Right forelimb (tissue), 1 donor: ENCODE measurements around the gene DRD5.
"Not testable (repeated sequence)": the region's sequence is repeated elsewhere in the genome, so short reads cannot be mapped to it uniquely, and the experiment has no call there.

Experiments used
- DNase-seq: peaks from one replicate; pipeline ENCODE4 v3.0.0-alpha.2; 2018

The DRD5 gene

DNA sequence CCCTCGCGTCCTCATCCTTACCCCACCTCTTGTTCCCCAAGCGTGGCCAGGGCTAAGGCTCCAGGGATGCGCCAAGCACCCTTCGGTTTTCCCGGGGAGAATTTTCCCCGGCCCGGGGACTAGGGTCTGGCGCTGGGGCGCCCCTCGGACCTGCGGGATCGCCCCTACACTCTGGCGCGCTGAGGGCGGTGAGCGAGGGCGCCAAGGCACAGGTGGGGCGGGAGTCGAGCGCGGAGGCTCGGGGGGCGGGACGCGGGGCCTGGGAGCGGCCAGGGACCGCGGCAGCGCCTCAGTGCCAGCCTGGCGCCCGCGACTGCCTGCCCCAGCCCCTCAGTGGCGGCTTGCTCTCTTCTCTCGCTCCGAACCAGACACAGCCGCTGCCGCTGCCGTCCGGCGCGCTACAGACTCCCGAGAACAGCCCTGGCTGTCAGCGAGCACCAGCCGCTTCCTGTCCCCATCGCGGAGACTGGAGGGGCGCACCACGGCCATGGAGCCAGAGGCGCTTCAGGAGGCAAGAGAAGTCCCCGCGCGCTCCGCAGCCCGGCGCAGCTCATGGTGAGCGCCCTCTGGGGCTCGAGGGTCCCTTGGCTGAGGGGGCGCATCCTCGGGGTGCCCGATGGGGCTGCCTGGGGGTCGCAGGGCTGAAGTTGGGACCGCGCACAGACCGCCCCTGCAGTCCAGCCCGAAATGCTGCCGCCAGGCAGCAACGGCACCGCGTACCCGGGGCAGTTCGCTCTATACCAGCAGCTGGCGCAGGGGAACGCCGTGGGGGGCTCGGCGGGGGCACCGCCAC is at the start of gene DRD5:
TSS of gene DRD5 (plus strand) at position 292 of the 793 bp plus-strand sequence. CDS start at position 688, 396 bp downstream.
- no peak for DNase-seq

DNA sequence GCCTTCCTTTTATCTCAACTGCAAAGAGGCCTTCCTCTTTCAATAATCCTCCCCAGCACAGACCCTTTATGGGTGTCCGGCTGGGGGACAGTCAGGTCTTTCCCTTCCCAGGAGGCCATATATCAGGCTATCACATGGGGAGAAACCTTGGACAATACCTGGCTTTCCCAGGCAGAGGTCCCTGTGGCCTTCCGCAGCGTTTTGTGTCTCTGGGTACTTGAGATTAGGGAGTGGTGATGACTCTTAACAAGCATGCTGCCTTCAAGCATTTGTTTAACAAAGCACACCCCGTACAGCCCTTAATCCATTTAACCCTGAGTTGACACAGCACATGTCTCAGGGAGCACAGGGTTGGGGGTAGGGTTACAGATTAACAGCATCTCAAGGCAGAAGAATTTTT is 49.2 kb upstream of the DRD5 start:
- DNase-seq: not testable (repeated sequence)

DNA sequence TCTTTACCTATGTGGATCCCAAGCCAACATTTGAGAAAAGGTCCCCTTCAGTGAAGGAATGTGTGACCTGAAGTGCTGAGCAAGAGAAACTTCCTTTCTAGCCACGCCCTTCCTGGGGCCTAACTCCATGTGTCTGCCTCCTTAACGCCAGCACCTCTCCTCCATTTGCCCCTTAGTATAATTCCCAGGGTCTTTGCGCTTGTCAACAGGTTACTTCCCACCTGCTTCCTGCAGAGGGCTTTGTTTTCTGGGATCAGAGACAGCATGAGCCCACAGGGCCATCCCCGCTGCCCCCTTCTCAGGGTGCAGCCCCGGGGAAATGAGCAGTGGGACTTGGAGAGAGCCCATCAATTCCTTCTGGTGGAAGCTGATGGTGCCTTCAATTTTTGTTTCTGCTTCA is 45.9 kb upstream of the DRD5 start:
- DNase-seq: no peak

DNA sequence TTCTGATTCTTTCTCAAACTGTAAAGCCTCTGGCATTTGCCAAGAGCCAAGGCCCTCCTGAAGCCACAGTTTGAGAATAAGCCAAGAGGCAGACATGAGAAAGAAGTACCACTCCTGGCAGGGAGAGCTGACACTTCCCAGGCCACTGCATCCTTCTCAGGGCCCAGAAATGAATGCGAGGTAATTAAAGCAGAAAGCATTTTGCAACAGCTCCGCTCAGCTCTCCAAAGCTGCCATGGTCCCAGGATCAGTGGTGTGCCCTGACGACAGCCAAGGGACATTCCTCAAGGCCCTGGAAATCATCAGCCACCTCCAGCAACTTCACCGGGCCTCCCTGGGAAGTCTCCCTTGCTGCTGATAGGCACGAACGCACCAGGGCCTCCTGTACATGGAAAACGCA is 44.2 kb upstream of the DRD5 start:
- DNase-seq: not testable (repeated sequence)

DNA sequence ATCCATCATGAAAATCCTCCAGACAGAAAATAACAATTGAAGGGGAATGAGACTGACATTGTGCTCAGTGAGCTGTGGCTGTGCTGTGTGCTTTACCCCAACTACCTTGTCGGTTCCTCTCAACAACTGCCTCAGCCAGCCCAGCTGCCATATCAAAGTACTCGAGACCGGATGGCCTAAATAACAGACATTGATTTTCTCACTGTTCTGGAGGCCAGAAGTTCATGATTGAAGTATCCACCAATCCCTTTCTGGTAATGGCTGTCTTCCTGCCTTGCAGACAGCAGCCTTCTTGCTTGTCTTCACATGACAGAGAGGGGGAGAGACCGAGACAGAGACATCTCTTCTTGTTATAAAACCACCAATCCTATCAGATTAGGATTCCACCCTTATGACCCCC is 37.6 kb upstream of the DRD5 start:
- DNase-seq: not testable (repeated sequence)

DNA sequence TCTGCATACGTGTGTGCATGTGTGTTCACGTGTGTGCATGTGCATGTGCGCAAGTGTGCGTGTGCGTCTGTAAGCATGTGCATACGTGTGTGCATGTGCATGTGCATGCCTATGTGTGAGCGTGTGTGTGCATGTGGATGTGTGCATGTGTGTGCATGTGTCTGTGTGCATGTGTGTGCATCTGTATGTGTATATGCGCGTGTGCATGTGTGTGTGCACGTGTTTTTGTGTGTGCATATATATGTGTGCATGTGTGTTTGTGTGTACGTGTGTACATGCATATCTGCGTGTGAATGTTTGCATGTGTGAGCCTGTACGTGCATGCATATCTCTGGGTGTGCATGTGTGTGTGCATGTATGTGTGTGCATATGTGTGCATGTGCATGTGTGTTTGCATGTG is 35.7 kb upstream of the DRD5 start:
- no peak for DNase-seq

DNA sequence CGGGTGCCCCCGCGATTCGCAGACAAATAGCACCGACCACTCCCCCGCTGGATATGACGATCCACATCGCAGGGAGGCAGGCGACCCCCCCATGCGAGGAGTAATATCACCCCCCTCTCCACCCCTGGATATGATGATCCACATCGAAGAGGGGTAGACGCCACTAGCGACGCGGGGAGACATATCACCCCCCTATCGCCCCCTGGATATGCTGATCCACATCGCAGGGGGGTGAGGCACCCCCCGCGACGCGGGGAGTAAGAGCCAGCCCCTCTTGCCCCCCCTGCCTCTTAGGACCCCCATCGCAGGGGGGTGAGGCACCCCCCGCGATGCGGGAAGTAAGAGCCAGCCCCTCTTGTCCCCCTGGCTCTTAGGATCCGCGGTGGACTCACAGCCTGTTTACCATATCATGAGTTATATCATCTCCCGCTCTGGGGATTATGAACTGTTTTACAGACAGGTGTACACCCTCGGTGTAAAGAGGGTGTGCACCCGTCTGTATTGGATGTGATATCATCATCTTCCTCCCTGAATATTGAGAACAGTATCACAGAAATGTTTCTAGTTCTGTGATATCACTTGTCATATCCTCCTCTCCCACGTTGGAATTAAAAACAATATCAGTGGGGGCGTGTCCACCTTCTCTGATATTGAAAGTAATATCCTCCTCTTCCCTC is 22.7 kb upstream of the DRD5 start:
- DNase-seq: no peak

DNA sequence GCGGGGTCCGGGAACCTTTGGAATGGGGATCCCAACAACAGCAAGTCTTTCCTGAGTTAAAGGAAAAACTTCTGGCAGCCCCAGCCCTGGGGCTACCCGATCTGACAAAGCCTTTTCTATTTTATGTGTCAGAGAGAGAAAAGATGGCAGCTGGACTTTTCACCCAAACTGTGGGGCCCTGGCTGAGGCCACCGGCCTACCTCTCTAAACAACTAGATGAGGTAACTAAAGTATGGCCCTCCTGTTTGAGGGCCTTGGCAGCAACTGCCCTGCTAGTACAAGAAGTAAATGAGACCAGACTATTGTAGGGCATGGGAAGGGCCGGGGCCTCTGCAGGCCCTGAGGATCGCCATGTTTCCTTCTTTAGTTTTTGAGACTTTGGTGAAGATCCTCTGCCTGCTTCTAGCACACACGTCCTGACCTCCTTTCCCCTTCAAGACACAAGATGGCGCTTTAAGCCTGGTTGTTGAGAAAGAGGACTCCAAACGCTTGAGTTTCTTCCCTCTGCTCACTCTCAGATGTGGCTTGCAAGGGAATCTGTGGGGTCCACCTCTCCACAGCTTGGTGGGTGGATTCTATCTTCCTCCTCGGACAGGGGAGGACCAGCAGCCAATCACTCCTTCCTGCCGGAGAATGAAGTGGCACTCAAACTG is 18.5 kb upstream of the DRD5 start:
- peak; percentile 67 for DNase-seq

DNA sequence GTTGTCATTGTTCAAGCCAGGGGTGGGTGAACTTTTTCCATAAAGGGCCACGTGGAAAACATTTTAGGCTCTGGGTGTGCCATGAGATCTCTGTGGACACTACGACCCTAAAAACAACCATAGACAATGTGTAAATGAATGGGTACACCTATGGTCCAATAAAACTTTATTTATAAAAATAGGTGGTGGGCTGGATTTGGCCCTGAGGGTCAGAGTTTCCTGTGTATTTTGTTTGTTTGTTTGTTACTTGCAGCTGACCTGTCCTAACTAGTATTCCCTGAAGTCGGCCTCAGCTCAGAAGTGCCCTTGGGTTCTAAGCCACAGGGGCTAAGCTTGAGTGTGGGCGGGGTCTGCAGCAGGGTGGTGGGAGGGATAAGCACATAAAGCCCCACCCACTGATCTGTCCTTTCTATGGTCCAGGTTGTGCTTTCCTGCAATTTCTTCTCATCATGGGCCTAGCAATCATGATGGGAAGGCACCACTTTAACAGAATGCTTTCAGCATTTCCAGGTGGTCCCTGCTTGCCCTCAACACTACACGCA is 17.2 kb upstream of the DRD5 start:
- no peak for DNase-seq

DNA sequence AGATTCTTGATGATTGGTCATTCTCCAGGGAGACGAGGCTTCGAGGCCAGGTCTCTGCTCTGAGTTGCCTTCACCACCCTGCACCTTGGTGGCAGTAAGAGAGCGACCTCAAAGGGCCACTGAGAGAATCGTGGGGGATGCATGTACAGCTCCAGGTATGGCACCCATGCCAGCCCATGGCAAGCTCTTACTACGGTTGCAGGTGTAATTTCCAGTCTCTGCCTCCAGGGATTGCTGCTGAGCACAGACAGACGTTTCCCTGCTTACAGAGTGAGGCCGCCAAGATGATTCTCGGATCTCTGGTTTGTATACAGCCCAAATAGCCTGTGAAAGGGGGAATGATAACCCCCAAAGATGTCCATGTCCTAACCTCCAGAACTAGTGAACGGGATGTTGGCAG is 16.3 kb upstream of the DRD5 start:
- DNase-seq: no peak

DNA sequence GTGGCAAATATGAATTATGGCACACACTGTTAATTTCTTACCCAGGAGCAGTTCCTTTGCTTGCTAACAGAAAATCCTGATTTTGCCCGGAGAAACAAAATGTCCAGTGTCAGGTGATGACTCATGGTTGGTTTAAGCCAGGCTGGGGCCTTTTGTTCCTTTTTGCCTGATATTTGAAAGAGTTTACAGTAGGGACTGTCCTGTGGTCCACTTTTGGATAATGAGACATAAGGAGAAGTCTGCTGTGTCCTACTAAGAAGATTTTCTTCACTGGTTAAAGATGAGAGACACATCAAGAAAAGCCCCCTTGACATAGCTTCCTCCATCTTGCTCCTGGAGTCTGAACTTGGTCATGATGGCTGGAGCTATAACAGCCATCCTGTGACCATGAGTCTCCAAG is 12.1 kb upstream of the DRD5 start:
- no peak for DNase-seq

DNA sequence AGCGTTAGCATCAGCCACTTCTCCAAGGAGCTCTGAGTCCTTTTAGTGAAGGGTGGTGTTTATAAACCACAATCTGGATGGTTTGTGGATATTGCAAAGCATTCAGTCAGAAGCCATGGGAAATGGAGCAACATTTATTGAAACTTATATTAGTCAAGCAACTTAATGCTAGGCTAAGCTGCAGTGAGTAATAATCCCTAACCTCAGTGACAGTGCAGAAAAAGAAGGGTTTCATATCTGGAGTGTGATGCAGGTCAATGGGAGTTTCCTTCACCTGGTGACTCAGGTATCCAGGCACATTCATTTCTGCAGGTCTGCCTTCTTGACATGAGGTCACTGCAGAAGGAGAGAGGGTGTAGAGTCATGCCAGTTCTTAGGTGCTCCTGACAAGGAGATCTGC is 10.4 kb upstream of the DRD5 start:
- no peak for DNase-seq

DNA sequence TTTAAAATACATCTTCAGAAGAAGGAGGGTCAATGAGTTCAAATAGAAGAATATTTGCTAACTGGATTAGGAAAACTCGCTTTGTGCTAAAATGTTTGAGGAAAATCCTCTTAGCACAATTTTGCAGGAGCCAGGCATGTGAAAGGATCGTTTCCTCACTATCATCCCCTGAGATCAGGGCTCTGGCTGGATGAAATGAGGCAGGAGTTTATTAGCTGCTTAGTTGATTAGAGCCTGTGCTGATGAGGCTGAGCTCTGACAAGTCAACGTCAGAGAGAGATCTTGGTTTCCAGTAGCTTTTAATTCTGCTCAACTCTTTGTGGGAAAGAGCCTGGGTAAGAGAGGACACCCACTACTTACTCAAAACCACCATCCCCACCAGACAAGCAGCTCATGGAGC is 8.0 kb upstream of the DRD5 start:
- no peak for DNase-seq

DNA sequence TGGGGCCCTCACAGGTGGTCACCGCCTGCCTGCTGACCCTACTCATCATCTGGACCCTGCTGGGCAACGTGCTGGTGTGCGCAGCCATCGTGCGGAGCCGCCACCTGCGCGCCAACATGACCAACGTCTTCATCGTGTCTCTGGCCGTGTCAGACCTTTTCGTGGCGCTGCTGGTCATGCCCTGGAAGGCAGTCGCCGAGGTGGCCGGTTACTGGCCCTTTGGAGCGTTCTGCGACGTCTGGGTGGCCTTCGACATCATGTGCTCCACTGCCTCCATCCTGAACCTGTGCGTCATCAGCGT is 652 bp downstream of the DRD5 start:
- no peak for DNase-seq

DNA sequence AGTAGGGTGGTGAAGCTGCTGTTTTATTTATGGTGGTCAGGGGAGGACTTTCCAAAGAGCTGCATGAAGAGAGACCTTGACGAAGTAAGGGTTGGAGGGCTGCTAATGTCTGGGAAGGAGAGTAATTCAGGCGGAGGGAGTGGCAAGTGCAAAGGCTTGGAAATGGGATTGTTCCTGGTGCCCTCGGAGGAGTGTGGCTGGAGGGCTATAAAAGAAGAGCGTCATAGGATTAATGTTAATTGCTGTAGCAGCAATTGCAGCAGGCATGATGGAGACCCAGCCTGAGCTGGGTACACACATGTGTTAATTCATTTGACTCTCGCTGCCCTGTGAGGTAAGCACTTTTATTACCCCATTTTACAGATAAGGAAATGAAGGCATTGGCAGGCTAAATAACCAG is 4.5 kb downstream of the DRD5 start:
- not testable (repeated sequence) for DNase-seq

DNA sequence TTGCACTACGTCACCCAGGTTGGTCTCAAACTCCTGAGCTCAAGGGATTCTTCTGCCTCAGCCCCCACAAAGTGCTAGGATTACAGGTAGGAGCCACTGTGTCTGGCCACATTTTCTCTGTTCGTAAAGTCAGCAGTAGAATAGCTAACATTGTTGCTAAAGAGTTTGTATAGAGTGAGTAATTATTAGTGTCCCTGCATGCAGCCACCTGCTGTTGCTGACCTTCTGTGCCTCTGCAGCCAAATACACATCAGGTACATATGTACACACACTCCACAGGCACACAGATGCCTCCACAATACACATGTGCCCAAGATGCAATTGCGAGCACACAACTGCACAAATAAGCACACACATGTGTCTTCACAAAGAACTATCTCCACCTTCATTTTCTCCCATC is 10.9 kb downstream of the DRD5 start:
- no peak for DNase-seq

DNA sequence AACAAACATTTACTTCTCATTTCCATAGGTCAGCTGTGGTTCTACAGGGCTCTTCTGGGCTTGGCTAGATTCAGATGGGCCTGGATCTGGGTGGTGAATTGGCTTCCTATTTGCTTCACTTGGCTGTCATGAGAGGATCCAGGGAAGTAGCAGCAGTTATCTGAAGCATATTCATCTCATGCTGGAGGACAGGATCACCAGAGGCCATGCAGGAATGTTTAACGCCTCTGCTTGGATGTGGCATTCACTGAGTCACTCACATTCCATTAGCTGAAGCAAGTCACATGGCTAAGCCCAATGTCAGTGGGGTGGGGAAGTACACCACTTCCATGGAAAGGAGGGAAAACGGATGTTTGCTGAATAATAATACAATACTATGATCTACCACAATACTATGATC is 15.2 kb downstream of the DRD5 start:
- DNase-seq: not testable (repeated sequence)

DNA sequence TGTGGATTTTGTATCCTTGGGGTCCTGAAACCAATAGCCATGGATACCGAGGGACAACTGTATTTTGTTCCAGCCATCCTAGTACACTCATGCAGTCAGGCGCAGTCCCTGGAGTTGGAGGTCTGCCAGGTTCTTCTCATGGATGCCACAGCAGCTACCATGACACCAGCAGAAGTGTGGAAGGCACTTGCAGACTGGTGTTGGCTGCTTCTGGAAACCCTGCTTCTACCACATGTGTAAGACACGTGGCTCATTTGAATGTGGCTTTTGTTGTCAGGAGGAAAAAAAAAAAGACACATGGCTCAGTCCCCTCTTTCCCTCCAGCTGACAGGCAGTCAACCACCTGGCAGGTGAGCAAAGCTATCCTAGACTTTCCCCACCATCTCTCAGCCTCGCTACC is 19.4 kb downstream of the DRD5 start:
- DNase-seq: no peak

DNA sequence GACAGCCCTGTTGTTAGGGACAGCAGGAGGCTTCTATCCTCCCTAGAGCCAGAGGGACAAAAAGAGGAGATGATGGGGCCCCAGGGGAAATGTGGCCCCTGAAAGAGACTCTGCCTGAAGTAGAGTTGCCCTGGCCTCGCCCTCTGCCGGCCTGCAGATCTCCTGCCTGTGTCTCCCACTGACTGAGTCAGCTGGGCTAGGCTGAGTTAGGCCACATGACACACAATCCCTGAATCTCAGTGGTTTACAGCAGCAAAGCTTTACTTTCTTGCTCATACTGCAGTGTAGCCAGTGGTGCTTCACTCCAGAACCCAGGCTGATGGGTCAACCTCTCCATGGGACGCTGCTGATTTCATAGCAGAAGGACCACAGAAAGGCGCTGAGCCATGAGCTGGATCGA is 23.5 kb downstream of the DRD5 start:
- DNase-seq: no peak

DNA sequence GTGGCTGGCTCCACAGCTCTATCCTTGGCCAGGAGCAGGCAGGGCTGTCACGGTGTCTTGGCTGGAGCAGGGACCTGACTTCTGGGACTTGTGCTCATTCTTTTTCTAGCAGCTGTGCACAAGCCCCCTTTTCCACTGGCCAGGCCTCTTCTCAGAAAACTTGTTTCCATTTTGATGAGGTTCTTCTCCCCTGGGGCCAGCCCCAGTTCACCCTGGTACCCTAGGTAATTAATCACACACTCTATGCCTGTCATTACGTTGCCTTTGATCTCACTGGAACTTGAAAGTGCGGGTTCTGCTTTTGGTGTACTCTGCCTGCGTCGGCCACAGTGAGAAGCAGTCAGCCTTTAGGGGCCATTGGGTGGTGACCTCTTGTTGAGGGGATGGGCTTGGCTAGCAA is 26.6 kb downstream of the DRD5 start:
- no peak for DNase-seq

DNA sequence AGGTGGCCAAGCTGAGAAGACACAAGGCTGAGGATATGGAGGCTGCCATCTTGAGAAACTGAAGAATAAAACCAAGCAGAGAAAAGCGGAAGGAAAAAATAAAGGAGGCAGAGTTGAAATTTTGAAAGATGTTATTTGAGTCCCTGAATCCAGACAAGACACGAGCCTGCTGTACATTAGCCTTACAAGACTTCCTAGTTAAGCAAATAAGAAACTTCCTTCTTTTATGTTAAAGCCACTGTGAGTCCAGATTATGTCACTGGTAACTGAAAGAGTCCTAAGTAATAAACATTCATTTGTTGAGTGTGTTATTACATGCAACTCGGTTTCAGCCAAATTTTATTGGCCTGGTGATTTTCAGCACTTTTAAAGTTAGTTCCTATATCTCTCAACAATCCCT is 30.4 kb downstream of the DRD5 start:
- no peak for DNase-seq

DNA sequence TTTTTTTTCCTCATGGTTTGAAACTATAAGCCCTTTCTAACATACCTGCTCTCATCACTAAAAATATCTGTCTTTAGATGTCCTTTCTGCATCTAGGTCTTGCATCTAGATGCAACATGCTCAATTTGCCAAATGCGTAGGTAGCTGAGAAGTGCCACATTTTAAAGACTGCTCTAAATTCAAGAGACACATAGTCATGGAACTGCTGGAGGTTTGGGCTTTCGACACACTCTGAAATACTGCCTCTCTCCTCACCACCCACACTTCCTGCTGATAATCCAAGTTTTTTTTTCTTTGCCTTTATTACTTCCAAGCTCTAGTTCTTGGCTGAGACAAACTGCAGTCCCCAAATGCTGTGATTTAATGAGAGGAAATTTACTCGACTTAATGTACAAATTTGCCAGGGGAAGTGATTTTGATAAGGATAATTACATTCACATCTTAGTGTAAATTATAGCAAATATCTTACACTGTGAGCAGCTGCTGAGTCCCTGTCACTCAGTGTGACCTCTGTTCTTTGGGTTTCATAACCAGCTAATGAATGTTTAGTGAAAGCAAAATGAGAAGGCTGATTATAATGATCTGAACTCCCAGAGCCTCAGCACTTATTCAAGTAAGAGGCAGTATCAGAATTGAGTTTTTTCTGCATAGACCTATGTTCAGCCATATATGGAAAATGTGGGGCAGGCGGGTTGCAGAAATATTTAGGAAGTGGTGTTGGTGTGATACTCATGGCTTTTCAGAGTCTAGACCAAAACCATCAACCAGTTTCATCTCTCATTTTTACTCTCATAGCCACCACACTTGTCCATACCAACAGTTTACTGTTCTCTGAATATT is 31.3 kb downstream of the DRD5 start:
- no peak for DNase-seq

DNA sequence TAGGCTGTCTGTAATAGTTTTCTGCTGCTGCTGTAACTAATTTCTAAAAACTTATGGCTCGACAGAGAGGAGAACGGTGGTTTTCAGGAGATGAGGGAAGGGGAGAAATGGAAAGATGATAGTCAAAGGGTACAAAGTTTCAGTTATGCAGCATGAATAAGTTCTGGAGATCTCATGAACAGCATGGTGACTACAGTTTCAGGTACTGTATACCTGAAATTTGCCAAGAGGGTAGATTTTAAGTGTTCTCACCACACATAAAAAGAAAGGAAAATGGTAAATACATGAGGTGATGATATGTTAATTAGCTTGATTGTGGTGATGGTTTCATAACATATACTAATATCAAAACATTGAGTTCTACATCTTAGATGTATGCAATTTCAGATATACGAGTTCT is 34.9 kb downstream of the DRD5 start:
- no peak for DNase-seq
